NCI-H69 (cell line): ENCODE data around the gene DENND6B.
A peak's percentile ranks its signal among the peaks of the same experiment; 100 is the strongest.

Source experiments
- DNase-seq: peaks from one replicate; lab custom pipeline; 2025; lab: John Stamatoyannopoulos, UW

Gene DENND6B

DNA sequence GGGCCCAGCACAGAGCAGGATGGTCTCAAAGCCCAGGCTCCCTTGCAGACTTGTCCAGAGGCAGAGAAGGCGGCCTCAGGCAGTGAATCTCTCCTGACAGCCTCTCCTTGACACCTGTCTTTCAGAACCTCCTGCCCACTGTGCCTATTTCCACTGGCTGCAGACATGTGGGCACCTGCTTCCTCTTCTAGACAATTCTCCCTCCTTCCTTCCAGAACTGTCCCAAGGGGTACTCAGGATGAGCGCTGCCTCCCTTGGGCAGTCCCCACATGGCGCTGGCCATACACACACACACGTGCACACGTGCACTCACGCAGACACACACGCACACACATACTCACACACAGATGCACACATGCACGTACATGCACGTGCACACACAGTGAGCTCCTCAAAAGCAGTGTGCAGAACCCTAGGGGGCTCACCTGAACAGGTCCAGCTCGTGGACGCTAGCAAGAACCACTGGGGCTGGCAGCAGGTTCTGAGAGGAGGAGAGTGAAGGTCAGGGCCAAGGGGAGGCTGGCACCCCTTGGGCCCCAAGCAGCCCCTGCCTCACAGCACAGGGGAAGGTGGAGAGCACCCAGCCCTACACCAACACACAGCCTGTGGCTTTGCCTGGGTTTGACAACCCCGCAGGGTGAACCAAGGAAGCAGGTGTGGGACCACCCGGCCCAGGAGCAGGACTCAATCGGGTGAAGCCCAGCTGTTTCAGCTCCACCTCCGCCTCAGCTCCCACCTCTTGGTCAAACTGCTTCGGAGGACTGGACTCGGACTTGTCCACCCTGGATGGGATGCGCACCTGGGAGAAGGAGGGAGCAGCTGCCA is 11.3 kb downstream of the DENND6B start:
- no peak for DNase-seq

DNA sequence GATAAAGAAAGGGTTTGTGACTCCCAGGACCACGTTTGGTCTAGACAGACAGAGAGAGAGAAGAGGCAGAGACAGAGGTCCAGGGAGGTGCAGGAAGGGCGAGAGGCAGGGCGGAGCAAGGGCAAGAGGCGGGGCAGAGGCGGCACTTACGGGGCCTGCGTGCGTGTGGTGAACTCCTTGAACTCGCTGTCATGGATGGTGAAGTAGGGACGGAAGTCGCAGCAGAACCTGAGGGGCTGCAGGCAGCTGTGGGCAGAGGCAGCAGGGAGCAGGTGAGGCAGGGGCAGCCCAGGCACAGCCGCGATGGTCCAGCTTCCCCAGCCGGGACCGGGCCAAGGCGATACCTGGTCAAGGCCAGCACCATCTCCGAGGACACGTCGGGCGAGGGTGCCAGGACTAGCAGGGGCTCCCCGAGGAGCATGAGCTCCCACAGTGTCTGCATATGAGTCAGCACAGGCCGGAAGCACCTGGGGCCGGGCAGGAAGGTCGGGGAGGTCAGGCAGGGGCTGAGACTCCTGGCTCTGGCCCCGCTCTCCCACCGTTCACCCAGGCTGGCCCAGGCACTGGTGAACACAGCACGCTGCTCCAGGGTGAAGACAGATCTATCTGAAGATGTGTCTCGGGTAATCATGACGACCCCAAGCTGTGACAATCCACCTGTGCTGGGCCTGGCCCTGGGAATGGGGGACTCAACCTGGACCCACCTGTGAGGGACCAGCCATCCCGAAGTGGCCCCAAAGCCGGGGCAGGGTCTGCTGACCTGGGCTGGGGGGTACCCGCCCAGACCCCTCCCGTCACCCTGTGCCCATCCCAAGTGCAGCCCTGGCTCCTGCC is 12.1 kb downstream of the DENND6B start:
- no peak for DNase-seq

DNA sequence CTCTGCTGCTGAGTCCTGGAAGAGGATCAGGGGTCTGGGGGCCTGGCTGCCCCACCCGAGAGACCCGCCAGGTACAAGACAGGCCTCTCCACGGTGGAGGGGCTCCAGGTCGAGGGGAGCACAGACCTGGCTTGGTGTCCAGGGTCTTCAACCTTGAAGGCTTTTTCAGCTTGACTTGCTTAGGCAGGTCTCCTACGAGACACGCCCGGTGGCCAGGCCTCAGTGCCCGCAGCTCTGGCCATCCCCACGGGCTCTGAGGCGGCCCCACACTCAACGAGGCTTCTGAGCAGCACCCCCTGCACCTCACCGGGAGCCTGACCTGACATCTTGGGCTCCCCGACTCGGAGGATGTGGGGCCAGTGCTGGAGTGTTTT is 12.7 kb downstream of the DENND6B start:
- no peak for DNase-seq

DNA sequence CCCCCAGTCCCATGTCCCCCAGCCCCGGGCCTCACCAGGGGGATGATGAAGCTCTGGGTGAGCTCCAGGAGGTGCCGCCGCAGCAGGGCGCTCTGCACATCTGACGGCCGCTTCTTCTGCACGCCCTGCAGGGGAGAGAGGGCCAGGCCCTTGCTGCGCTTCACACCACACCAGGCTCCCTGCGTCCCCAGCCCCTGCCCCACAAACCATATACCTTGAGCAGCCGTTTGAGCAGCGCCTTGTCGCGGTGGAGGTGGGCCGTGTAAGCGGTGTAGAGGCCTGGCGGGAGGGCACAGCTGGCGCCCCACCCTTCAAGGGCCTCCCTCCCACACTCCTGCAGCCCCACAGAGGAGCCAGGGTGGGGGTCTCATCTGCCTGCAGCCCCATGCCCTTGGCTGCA is 13.2 kb downstream of the DENND6B start:
- no peak for DNase-seq

DNA sequence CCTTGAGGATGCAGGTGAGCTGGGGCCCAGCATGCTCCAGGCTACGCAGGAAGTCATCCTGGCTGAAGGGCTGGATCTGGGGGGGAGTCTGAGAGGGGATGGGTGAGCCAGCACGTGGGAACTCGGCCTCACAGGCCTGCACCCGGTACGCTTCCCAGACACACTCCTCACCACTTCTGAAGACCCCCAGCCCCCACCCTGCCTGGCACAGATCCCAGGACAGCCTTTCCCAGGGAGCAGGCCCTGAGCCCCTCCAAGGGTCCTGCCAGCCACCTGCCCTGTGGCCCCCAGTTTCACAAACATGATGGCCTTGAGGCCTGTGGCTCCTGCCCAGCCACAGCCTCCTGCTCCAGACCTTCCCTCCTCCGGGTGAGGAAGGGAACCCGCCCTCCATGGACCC is 13.8 kb downstream of the DENND6B start:
- no peak for DNase-seq

DNA sequence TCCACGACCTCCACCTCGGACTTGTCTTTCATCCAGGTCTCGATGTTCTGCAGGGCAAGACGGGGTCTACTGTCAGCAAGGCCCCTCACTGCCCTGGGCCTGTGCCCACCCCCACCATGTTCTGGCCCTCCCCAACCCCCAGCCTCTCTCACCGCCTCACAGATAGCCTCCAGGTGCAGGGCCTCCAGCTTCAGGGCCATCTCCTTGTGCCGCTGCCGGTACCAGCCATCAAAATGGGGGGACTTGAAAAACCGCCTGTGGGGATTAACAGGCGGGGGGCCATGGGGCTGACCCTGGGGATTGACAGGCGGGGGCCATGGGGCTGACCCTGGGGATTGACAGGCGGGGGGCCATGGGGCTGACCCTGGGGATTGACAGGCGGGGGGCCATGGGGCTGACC is 14.4 kb downstream of the DENND6B start:
- no peak for DNase-seq

DNA sequence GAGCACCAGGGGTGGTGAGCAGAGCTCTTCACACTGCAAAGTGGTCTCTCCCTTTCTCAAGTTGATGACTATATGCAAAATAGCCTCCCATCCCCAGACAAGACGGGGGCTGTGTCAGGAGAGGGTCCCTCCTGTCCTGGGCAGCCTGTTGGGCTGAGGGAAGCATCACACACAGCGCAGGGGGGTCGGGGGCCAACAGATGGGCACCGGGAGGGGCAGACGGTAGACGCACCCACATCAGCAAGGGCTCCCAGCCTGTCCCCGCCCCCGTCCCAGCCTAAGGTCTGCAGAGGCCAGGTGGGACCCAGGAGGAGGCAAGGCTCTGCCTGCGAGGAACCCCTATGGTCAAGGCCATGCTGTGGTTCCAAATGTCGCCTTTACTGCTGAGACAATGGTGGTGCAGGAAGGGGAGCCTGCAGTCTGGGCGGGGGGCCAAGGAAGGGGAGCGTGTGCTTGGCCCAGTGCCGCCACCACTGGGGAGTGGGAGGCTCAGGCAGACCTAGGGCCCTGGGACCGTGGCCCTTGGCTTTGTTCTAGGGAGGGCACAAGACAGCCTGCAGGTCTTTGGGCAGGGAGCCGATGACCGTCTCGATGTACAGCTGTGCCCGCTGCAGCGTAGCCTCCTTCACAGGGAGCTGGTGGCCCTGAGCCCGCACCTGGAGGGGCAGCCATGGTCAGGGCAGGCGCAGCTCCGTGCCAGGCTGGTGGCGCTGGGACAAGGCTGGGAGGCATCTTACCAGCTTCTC is 15.0 kb downstream of the DENND6B start:
- peak; percentile 43 for DNase-seq

DNA sequence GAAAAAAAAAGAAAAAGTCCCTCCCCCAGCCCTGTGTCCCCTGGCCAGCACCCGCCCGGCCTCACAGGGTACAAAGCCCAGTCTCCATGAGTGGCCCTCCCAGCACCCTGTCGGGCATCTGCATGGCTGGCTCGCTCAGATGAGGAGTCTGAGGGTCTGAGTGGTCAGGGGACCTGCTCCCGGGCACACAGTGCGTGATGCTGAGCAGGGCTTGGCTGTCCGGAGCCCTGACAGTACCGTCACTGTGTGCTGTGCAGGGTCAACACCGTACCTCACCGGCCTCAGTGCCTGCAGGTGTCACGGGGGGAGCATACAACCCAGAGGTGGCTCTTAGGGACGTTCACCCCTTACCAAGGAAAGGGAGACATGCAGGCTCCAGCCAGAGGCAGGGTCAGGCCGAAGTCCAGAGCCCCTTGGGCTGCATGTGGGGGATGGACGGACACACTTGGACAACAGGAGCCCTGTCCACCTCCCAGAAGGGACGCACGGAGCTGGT is 15.8 kb downstream of the DENND6B start:
- DNase-seq, result no peak

DNA sequence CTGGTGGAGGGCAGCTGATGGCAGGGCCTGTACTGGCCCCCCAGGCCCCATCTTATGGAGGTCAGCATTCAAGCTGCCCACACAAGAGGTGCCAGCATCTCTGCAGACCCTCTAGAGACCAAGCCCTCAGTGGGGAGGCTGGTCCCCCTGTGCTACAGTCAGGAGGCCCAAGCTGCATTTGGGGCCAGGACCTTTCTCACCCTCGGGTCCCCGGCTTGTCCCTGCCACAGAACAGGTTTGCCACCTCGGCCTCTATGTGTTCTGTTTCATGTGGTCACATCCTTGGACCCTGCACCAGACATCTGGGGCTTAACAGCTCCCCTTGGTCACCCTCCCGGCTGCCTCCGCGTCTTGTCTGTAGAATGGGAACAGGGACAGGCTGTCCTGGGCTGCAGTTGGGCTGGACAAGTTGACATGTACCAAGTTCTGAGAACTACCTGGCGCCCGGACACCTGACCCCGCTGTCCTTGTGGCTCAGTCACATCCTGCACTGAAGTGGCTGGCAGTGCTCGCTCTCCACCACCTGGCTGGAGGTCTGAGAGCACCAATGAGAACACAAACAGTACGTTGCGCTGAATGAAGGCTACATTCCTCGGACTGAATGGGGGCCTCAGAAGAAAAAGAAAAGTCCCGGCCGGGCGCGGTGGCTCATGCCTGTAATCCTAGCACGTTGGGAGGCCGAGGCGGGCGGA is 16.6 kb downstream of the DENND6B start:
- no peak for DNase-seq

DNA sequence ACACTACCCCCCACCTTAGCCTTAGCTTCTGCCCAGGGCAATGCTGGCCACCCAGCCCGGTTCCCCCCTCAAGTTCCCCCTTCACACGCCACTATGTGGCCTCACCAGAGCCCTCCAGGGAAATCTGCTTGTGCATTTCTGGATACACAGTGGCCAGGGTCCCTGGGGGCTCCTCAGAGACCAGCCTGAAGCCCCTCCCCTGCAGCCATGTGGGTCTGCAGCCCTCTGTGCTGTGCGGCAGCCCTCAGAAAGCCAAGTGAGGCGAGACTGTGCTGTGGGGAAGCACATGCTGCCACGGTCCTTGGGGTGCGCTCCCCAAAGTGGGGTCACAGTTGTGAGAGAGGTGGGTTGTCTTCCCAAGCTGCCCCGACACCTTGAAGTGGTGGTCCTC is 17.2 kb downstream of the DENND6B start:
- no peak for DNase-seq

DNA sequence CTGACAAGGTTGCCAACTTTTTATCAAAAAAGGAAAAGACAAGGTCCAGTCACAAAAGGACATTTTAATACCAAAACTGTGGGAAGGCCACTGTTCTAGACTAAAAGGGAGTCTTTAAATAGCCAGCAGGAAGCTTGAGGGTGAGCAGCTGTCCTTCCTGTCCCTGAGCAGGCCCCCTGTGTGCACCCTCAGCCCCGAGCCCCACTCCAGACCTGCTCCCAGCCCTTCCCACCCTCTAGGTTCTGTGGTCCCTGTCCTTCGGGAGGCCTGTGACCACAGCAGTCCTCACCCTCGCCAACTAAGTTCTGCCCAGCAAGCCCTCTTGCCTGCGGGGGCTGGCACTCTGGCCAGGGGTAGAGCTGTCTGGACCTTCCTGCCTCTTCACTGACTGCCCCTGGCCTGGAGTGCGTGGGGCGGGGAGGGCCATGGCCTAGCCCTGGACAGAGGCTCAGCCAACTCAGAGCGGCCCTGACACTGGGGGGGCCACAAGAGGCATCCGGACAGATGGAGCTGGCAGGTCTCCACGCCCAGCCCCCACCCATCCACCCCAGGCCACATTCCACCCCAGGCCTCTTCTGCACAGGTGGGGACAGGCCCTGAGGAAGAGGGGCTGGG is 17.7 kb downstream of the DENND6B start:
- DNase-seq, result no peak

DNA sequence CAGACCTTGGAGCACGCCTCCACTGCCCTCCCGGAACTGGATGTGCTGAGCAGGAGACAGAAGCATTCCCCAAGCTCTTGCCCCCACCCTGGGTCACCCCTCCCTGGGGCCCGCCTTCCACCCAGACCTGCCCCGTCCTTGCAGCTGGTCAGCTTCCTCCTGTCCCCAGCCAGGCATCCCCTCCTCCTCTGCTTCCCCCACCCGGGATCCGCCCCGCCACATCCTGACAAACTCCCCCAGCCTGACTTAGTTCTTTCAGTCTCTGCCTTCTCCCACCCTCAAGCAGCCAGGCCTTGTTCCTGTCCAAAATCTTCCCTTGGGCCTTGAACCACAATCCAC is 18.2 kb downstream of the DENND6B start:
- DNase-seq, result peak; percentile 25

DNA sequence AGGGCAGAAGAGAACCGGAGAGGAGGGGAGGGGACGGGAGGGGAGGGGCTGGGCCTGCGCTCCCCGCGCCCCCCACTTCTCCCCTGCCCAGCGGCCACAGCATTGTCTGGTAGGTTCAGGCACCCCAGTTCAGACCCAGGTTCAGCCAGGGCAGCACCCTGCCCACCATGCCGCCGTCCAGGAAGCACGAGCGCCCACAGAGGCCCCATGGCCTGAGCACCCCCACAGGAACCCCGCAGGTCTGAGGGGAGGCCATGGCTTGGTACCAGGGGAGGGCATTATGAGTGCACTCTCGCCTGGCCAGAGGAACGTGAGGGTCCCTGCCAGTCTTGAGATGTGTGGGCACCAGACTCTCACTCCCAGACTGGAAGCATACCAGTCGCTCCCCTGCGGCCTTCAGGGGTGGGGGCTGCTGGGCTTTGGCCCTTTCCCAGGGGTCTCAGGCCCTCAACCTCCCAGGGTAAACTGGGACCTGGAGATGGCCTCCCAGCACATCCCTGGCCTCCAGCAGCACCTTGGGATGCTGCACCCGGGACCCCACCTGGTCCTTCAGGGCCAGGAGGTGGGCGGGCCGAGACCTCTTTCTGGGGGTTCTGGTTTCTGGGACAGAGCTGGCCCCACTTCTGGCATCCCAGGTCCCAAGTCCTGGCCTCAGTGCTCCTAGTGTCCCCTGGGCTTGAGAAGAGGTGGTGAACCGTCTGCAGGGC is 18.8 kb downstream of the DENND6B start:
- peak; percentile 46 for DNase-seq

DNA sequence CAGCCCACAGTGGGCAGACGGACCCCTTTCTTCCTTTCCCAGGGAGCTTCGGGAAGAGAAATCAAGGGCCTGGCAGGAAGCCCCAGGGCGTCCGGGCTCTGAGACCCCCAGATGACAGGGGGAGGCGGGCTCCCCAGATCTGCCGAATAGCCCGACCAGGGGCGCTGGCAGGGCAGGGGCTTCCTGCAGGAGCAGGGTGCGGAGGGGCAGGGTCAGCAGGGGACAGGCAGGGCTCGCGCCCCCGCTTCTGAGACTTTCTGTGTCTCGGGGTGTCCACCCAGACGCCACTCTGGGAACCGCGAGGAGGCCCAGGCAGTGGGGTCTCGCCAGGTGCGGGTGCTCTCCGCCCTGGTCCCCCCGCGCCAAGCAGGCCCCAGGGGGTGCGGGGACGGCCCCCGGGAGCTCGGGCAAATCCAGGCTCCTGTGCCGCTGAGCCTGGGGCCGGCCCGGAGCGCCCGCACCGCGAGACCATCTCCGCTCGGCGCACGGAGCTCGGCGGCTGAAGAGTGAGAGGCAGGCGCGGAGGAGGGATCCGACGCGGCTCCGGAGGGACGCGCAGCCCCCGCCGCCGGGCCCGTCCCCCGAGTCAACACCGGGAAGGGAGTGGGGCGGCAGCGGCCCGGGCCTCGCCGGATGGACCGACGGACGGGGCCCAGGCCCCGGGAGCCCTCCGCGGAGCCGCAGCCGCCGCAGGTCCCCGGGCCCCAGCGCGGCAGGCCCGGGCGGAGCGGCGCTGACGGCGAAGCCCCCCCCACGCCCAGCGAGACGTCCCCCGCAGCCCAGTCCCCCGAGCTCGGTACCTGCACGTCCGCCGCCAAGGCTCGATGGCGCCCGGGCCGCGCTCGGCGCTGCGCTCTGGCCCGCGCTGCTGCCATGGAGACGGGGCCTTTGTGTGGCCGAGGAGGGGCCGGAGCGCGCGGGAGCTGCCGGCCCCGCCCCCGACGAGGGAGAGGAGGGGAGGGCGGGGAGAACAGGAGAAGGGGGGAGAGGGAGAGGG is 19.8 kb downstream of the DENND6B start, which contains the start of gene PLXNB2:
TSS of gene PLXNB2 (minus strand) at position 894 of the 997 bp plus-strand sequence. CDS start 17,062 bp downstream, outside the sequence.
- peak; percentile 96 for DNase-seq

DNA sequence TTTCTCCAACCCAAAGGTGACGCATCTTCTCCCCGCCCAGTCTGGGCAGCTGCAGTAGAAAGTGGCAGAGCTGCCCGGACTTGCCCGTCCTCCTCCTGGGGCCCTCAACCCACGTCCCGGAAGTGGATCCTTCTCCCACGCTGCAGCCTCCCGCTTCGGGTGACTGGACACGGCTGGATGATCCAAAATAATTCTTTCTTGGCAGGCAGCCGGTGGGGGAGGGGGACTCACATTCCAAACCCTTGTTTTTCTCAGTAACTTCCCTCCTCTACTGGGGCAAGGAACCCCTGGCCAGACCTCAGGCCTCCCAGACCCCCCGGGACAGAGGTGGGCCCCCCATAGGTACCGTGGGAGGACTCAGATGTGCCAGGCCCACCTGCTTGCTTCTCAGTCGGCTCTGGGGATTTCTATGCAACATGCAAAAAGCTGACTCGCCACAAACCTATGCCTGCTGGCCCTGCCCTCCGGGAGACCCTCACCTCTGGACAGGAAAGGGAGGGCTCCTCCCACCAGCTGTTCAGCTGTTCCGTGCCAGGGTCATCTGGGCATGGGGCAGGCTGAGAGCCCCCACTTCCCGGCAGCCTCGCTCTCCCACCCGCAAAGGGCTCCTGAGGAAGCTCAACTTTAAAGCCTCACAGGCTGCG is 20.8 kb downstream of the DENND6B start:
- peak; percentile 96 for DNase-seq

DNA sequence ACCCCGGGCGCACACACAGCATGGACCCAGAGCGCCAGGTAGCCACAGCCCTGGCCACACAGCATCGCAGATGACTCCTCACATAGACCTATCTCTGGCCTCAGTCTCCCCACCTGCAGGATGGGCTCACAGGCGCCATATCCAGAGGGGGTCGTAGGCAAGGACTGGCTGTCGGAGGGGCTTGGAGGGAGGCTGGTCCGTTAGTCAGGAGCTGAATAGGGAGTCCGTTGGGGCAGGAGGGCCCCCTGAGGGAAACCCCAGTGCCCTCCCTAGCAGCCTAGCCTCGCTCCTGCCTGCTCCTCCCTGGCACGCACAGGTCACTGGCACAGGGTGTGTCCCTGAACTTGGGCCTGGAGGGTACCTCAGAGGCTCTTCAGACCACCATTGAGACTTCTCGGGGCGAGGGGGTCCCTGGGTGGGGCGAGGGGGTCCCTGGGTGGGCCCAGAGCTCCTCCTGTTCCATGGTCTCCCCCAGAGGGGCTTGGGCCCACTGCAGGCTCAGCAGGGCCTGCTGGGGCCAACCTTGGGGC is 21.4 kb downstream of the DENND6B start:
- no peak for DNase-seq

DNA sequence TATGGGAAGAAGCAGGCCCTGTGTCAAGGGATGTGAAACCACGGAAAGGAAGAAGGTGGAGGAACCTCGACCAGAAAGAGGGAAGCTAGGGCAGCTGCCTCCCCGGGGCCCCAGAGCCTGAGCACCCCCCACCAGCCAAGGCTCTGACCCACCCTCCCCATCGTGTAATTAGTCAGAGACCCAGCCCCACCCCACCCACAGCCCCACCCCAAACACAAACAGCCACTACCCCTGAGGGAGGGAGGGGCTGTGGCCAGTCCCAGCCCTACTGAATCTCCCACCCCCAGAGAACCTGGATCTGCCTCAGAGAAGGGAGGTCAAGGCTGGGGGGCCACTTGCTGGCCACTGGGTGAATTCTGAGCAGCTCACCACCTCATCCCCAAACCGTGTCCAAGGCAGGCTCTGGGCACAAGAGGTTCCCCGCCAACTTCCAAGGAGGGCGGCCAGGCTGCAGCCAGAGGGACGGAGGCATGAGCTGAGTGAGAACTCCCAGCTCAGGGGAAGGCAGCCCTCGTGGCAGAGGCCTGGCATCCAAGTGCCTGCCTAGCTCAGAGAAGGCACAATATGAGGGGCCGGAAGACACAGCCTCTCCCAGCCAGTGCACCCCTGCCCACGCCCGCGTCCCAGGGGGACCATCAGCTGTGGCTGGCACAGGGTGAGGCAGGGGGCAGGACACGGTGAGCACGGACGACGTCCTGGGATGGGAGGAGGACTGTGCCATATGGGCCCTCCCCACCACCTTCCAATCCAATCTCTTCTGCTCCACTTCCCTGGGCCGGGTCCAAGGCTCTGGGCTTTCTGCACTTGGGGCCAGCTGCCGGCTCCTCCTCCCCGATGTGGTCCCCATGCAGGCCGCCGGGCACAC is 22.1 kb downstream of the DENND6B start:
- DNase-seq, result peak; percentile 76
